ENCODE data around the gene EDRF1. TPM values are rescaled to one million over a fixed set of nuclear protein-coding genes. Genes with fewer than 3 reads are reported as not detected.

The EDRF1 gene
- total RNA-seq, 4 donors from 2014 or later, result 9.9 to 17.4 (median 13.3) TPM

- Histone ChIP-seq H3K4me3 (peak overlapping the region in 1 of 4 donors; percentile 78), H3K27me3 (no peaks in the 10 kb centered on the region), H3K27ac (replicated peaks in 1 of 4) (no peak overlapping the region), H3K4me1 (peaks cover 15 to 31% (median 21%) of the 10 kb centered on the region in 4 donors), H3K36me3 (peaks cover 24 to 49% (median 41%) of the 10 kb centered on the region in 4 donors), H3K9me3 (no peaks in the 10 kb centered on the region)
- 84% methylated on average over 6 of the region's 6 CpGs for WGBS
- DNase-seq (ENCODE audit: extremely low spot score), result no peak
- TF ChIP-seq POLR2A (IDR thresholded peaks at IDR 0.05; ENCODE audit: low read depth), result no peak
- TF ChIP-seq, protein P1, sequence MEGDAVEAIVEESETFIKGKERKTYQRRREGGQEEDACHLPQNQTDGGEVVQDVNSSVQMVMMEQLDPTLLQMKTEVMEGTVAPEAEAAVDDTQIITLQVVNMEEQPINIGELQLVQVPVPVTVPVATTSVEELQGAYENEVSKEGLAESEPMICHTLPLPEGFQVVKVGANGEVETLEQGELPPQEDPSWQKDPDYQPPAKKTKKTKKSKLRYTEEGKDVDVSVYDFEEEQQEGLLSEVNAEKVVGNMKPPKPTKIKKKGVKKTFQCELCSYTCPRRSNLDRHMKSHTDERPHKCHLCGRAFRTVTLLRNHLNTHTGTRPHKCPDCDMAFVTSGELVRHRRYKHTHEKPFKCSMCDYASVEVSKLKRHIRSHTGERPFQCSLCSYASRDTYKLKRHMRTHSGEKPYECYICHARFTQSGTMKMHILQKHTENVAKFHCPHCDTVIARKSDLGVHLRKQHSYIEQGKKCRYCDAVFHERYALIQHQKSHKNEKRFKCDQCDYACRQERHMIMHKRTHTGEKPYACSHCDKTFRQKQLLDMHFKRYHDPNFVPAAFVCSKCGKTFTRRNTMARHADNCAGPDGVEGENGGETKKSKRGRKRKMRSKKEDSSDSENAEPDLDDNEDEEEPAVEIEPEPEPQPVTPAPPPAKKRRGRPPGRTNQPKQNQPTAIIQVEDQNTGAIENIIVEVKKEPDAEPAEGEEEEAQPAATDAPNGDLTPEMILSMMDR (IDR thresholded peaks at IDR 0.05), result no peak
- TF ChIP-seq POLR2AphosphoS5 (IDR thresholded peaks at IDR 0.05), result no peak
- no peak for TF ChIP-seq EP300 (IDR thresholded peaks at IDR 0.05)
- intact Hi-C loops (cut with DNase I), result no loop called here
Observed at GRCh38 chr10:125721035-125721434, 1.5 kb downstream of the EDRF1 start.

- H3K9me3 ChIP-seq, result no peaks in the 10 kb centered on the region
- WGBS, result 97% methylated on average over 1 of the region's 1 CpG
- intact Hi-C loops (cut with DNase I), result no loop called here
- H3K27ac ChIP-seq (replicated peaks in 1 of 4), result no peak overlapping the region
- no peak for TF ChIP-seq POLR2A (IDR thresholded peaks at IDR 0.05; ENCODE audit: low read depth)
- no peak for TF ChIP-seq POLR2AphosphoS5 (IDR thresholded peaks at IDR 0.05)
- TF ChIP-seq, protein P1 (IDR thresholded peaks at IDR 0.05), result no peak
- no peak for TF ChIP-seq EP300 (IDR thresholded peaks at IDR 0.05)
- DNase-seq (ENCODE audit: extremely low spot score), result no peak
- H3K27me3 ChIP-seq, result no peaks in the 10 kb centered on the region
- H3K36me3 ChIP-seq, result peaks cover 42 to 67% (median 59%) of the 10 kb centered on the region in 4 donors
- peaks cover 15 to 31% (median 21%) of the 10 kb centered on the region in 4 donors for H3K4me1 ChIP-seq
- no peak overlapping the region for H3K4me3 ChIP-seq
Observed at GRCh38 chr10:125722811-125723210, 3.3 kb downstream of the EDRF1 start.

DNA sequence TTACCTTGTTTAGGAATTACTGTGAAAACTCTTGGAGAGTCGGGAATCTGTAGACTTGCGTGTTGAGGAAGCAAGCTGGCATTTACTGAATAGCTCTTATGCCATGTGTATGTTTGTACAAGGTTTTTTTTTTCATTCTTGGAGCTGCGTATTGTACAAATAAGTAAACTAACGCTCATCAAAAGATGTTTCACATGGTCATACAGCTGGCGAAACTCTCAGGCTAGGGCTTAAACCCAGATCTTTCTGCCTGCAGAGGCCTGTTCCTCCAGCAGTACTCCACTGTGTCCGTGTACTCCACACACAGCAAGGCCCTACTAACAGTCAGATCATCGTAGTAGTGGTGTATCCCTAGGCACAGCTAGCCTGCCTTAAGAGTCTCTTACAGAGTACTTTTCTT lies 7.4 kb downstream of the EDRF1 start:
- H3K27me3 ChIP-seq, result no peaks in the 10 kb centered on the region
- TF ChIP-seq POLR2A (IDR thresholded peaks at IDR 0.05; ENCODE audit: low read depth) (no peak), POLR2AphosphoS5 (IDR thresholded peaks at IDR 0.05) (no peak)
- TF ChIP-seq, protein P1 (IDR thresholded peaks at IDR 0.05), result no peak
- peaks cover 66 to 99% (median 92%) of the 10 kb centered on the region in 4 donors for H3K36me3 ChIP-seq
- intact Hi-C loops (cut with DNase I), result loop anchor here (5.0 kb wide), 1 partner anchor 90 kb away; no protein-coding TSS in a partner anchor
- no peak for DNase-seq (ENCODE audit: extremely low spot score)
- peaks cover 0 to under 1% (median 0%) of the 10 kb centered on the region in 4 donors for H3K4me1 ChIP-seq
- H3K4me3 ChIP-seq, result no peak overlapping the region
- 95% methylated on average over 7 of the region's 7 CpGs for WGBS
- H3K9me3 ChIP-seq, result no peaks in the 10 kb centered on the region
- no peak overlapping the region for H3K27ac ChIP-seq (replicated peaks in 1 of 4)

DNA sequence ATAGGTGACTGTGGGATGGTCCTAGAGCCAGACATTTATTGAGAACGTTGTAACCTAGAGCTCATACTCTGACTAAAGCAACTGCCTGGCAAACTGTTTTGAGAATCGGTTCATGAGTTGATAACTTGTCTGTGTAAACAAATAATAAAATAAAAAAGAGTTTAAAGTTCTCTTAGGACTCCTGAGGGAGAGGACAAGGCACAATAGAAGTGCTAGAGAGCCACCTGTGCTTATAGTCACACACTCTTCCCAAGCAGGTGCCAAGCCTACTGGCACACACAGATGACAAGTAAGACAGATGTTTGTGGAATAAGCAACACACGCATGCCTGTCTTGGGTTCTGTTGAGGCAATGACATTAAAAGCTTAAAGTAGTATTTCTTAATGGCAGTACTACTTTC lies 7.9 kb downstream of the EDRF1 start:
- intact Hi-C loops (cut with DNase I), result loop anchor here (5.0 kb wide), 1 partner anchor 90 kb away; no protein-coding TSS in a partner anchor
- H3K4me3 ChIP-seq, result no peak overlapping the region
- no peaks in the 10 kb centered on the region for H3K9me3 ChIP-seq
- no peaks in the 10 kb centered on the region for H3K4me1 ChIP-seq
- H3K27ac ChIP-seq (replicated peaks in 1 of 4), result no peak overlapping the region
- H3K36me3 ChIP-seq, result peaks cover 66 to 99% (median 92%) of the 10 kb centered on the region in 4 donors
- H3K27me3 ChIP-seq, result no peaks in the 10 kb centered on the region
- TF ChIP-seq, protein P1 (IDR thresholded peaks at IDR 0.05), result no peak
- no peak for TF ChIP-seq POLR2AphosphoS5 (IDR thresholded peaks at IDR 0.05)
- 61% methylated on average over 3 of the region's 3 CpGs for WGBS
- DNase-seq (ENCODE audit: extremely low spot score), result no peak

- Histone ChIP-seq H3K9me3 (no peaks in the 10 kb centered on the region), H3K27ac (replicated peaks in 1 of 4) (no peak overlapping the region), H3K4me1 (no peaks in the 10 kb centered on the region), H3K27me3 (no peaks in the 10 kb centered on the region), H3K4me3 (no peak overlapping the region), H3K36me3 (peaks cover 69 to 100% (median 94%) of the 10 kb centered on the region in 4 donors)
- TF ChIP-seq POLR2A (IDR thresholded peaks at IDR 0.05; ENCODE audit: low read depth) (no peak), EP300 (IDR thresholded peaks at IDR 0.05) (no peak), POLR2AphosphoS5 (IDR thresholded peaks at IDR 0.05) (no peak)
- TF ChIP-seq, protein P1 (IDR thresholded peaks at IDR 0.05), result no peak
- intact Hi-C loops (cut with DNase I), result no loop called here
- WGBS, result 86% methylated on average over 1 of the region's 1 CpG
- DNase-seq (ENCODE audit: extremely low spot score), result no peak
Observed at GRCh38 chr10:125734148-125734547, 14.6 kb downstream of the EDRF1 start.

All from esophagus muscularis mucosa (tissue), 4 donors.